AG04450 (cell line): ENCODE results near the gene ISG15. TPM values are rescaled to one million over a fixed set of nuclear protein-coding genes. Genes with fewer than 3 reads are reported as not detected.

ENCODE experiments used
- CTCF ChIA-PET: fragments of 300-600, 350-600 bp; formaldehyde crosslinking; extraction: SDS; loops from one replicate; lab custom pipeline; 2022; ENCODE audit warnings: antibody characterized with exemption, inconsistent platforms; lab: Charles Lee
- POLR2A ChIA-PET: fragments of 350-600 bp; formaldehyde crosslinking; extraction: SDS; loops from one replicate; lab custom pipeline; 2021; ENCODE audit warnings: antibody characterized with exemption, inconsistent platforms; lab: Yijun Ruan, JAX
- DNase-seq: peaks from one replicate; pipeline ENCODE4 v3.0.0-alpha.2; 2011; ENCODE audit warnings: low read depth, low spot score
- H3K27ac ChIP-seq: one replicate; pipeline ENCODE4 v1.5.1; 2012; ENCODE audit warnings: low read depth, low read length, control low read depth
- H3K27me3 ChIP-seq: one replicate; pipeline ENCODE4 v1.6.0; 2012; ENCODE audit warnings: low read length; ENCODE audit not compliant: control insufficient read depth, insufficient read depth
- H3K4me3 ChIP-seq: 2 replicates; pipeline ENCODE4 v1.5.1; 2011; ENCODE audit warnings: mild to moderate bottlenecking, low read depth, low read length, control low read depth
- H3K9me3 ChIP-seq: 2 replicates; pipeline ENCODE4 v1.5.1; 2012; ENCODE audit warnings: low read length; ENCODE audit not compliant: control insufficient read depth, insufficient read depth
- CTCF ChIP-seq: IDR thresholded peaks from 2 replicates; pipeline ENCODE4 v1.5.1; 2011; ENCODE audit warnings: low read depth, low read length, control low read depth, inconsistent platforms
- polyA plus RNA-seq: library from polyadenylated mRNA; depleted of rRNA; stranded (reverse); fragments of >200 nt; gene quantifications from 2 replicates; pipeline ENCODE4 v1.2.3, GENCODE V29; 2011

ISG15 gene
- polyA plus RNA-seq, 1 experiment = 22.4 TPM

- no peak overlapping the region for H3K27ac ChIP-seq
- TF ChIP-seq CTCF = no peak
- no peak for DNase-seq
- ChIA-PET CTCF (no interaction called here), POLR2A (no interaction called here)
- H3K9me3 ChIP-seq = peaks cover 3% of the 10 kb centered on the region; the same call in 1 of the 2 replicates
- H3K27me3 ChIP-seq = no peaks in the 10 kb centered on the region
- H3K4me3 ChIP-seq = no peak overlapping the region
These were observed 31.3 kb downstream of the ISG15 start for GRCh38 chr1:1044455-1045078.

- Histone ChIP-seq H3K27ac (no peak overlapping the region), H3K27me3 (no peaks in the 10 kb centered on the region), H3K9me3 (peaks cover 3% of the 10 kb centered on the region; the same call in 1 of the 2 replicates), H3K4me3 (no peak overlapping the region)
- ChIA-PET CTCF (no interaction called here), POLR2A (no interaction called here)
- no peak for TF ChIP-seq CTCF
- DNase-seq = no peak
These were observed 31.8 kb downstream of the ISG15 start for GRCh38 chr1:1045129-1045528.

GRCh38 chr1:1046243-1046642 lies 32.9 kb downstream of the ISG15 start:
- DNase-seq = no peak
- ChIA-PET CTCF (no interaction called here), POLR2A (no interaction called here)
- no peak overlapping the region for H3K4me3 ChIP-seq
- peaks cover 3% of the 10 kb centered on the region; the same call in 1 of the 2 replicates for H3K9me3 ChIP-seq
- no peak overlapping the region for H3K27ac ChIP-seq
- no peaks in the 10 kb centered on the region for H3K27me3 ChIP-seq
- no peak for TF ChIP-seq CTCF

GRCh38 chr1:1046767-1047166 lies 33.5 kb downstream of the ISG15 start:
- H3K27ac ChIP-seq = no peak overlapping the region
- POLR2A ChIA-PET = no interaction called here
- H3K27me3 ChIP-seq = no peaks in the 10 kb centered on the region
- peaks cover 3% of the 10 kb centered on the region; the same call in 1 of the 2 replicates for H3K9me3 ChIP-seq
- no peak overlapping the region for H3K4me3 ChIP-seq
- no peak for TF ChIP-seq CTCF
- no peak for DNase-seq
- CTCF ChIA-PET = no interaction called here

DNA sequence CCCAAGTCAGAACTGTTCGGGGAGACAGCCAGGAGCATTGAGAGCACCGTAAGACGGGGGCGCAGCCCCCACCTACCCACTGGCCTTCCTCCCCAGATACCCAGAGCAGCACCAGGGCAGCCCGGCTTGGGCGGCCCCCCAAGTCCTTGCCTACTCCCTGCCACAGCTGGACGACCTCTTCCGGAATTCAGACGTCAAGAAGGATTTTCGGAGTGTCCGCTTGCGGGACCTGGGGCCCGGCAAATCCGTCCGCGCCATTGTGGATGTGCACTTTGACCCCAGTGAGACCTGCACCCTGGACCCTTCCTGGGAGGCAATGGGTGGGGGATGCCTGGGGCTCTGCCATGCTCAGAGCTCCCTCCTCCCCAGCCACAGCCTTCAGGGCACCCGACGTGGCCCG lies 34.1 kb downstream of the ISG15 start:
- POLR2A ChIA-PET = no interaction called here
- Histone ChIP-seq H3K4me3 (no peak overlapping the region), H3K27me3 (no peaks in the 10 kb centered on the region), H3K9me3 (peaks cover 3% of the 10 kb centered on the region; the same call in 1 of the 2 replicates), H3K27ac (no peak overlapping the region)
- no peak for TF ChIP-seq CTCF
- CTCF ChIA-PET = no interaction called here
- no peak for DNase-seq
